ENCODE measurements around the gene LZIC. TPM values are rescaled to one million over a fixed set of nuclear protein-coding genes. Genes with fewer than 3 reads are reported as not detected.
A peak's percentile ranks its signal among the peaks of the same experiment; 100 is the strongest.

Gene LZIC
- total RNA-seq, 1 experiment from 2014 or later, result 37.9 TPM

- Histone ChIP-seq H3K4me3 (ENCODE audit: low read depth in 2 of 2, low read length in 2 of 2) (no peak overlapping the region), H3K27me3 (ENCODE audit: control insufficient read depth, insufficient read depth, low read length) (no peaks in the 10 kb centered on the region), H3K9me3 (ENCODE audit: control insufficient read depth, insufficient read depth, low read depth, low read length) (no peaks in the 10 kb centered on the region), H3K27ac (ENCODE audit: low read length) (no peak overlapping the region), H3K4me1 (ENCODE audit: control insufficient read depth, insufficient read depth, low read length) (no peaks in the 10 kb centered on the region), H3K36me3 (ENCODE audit: control insufficient read depth, insufficient read depth, low read length) (no peaks in the 10 kb centered on the region)
- no peak for ATAC-seq
- intact Hi-C loops (cut with micrococcal nuclease; ENCODE audit: unreplicated experiment) (no loop called here), in situ Hi-C loops (cut with HindIII; ENCODE audit: low pct_unique_long_range_greater_than_20kb, low sequenced_read_pairs) (no loop called here)
- no peak for TF ChIP-seq CTCF (IDR thresholded peaks at IDR 0.05)
- DNase-seq (ENCODE audit: low read depth, low spot score), result no peak
- BruUV-seq (replicated peaks), result no TSS peak
- CTCF ChIA-PET, result no interaction called here
- POLR2A ChIA-PET, result no interaction called here
Measured at GRCh38 chr1:9957726-9958125, 14.5 kb upstream of the LZIC start.

GRCh38 chr1:9946315-9946714, 3.1 kb upstream of the LZIC start:
- no peak for ATAC-seq
- ChIA-PET POLR2A (no interaction called here), CTCF (interaction anchor here (0.6 kb wide), 1 partner anchor 56 kb away, joined by 10 read pairs; no protein-coding TSS in a partner anchor)
- H3K4me1 ChIP-seq (ENCODE audit: control insufficient read depth, insufficient read depth, low read length), result no peaks in the 10 kb centered on the region
- H3K36me3 ChIP-seq (ENCODE audit: control insufficient read depth, insufficient read depth, low read length), result peaks cover 3% of the 10 kb centered on the region; the same call in 1 of the 2 replicates
- TF ChIP-seq SIN3A (IDR thresholded peaks at IDR 0.05; ENCODE audit: borderline replicate concordance, insufficient read depth, low read depth, low read length) (no peak), TCF7L2 (IDR thresholded peaks at IDR 0.05; ENCODE audit: low read depth, low read length) (no peak), CTCF (IDR thresholded peaks at IDR 0.05) (no peak), REST (IDR thresholded peaks at IDR 0.05; ENCODE audit: insufficient read depth in 1 of 2, low read depth in 2 of 2, low read length in 1 of 2) (no peak), POLR2AphosphoS5 (IDR thresholded peaks at IDR 0.05; ENCODE audit: low read depth, low read length) (no peak)
- H3K27ac ChIP-seq (ENCODE audit: low read length), result no peak overlapping the region
- no peak overlapping the region for H3K4me3 ChIP-seq (ENCODE audit: low read depth in 2 of 2, low read length in 2 of 2)
- BruUV-seq (replicated peaks), result TSS peak; percentile 13
- intact Hi-C loops (cut with micrococcal nuclease; ENCODE audit: unreplicated experiment), result no loop called here
- in situ Hi-C loops (cut with HindIII; ENCODE audit: low pct_unique_long_range_greater_than_20kb, low sequenced_read_pairs), result no loop called here
- no peak for DNase-seq (ENCODE audit: low read depth, low spot score)
- no peaks in the 10 kb centered on the region for H3K27me3 ChIP-seq (ENCODE audit: control insufficient read depth, insufficient read depth, low read length)
- no peaks in the 10 kb centered on the region for H3K9me3 ChIP-seq (ENCODE audit: control insufficient read depth, insufficient read depth, low read depth, low read length)

Measured in Panc1 (cell line).